Loucy (cell line): Measurements from ENCODE around the gene CNDP2.

Experiments used
- H2AFZ ChIP-seq: fragments of 200-600 bp; sonication (generic); 2 replicates; pipeline ENCODE4 v1.6.0; 2016; ENCODE audit warnings: antibody characterized with exemption, mild to moderate bottlenecking, low read length, moderate library complexity
- H3F3A ChIP-seq: fragments of 200-600 bp; 2 replicates; pipeline ENCODE4 v1.6.0; 2016; ENCODE audit warnings: antibody characterized with exemption, low read depth, mild to moderate bottlenecking
- H3K27me3 ChIP-seq: fragments of 200-600 bp; sonication (generic); 2 replicates; pipeline ENCODE4 v1.6.1; 2014; ENCODE audit warnings: low read length, mild to moderate bottlenecking; ENCODE audit not compliant: insufficient read depth, poor library complexity, severe bottlenecking
- H3K36me3 ChIP-seq: fragments of 200-600 bp; sonication (generic); 2 replicates; pipeline ENCODE4 v1.6.1; 2016; ENCODE audit warnings: low read length; ENCODE audit not compliant: insufficient read depth
- H3K4me1 ChIP-seq: fragments of 200-600 bp; sonication (generic); 2 replicates; pipeline ENCODE4 v1.5.1; 2014; ENCODE audit warnings: low read length, mild to moderate bottlenecking; ENCODE audit not compliant: insufficient read depth, poor library complexity, severe bottlenecking
- H3K4me2 ChIP-seq: fragments of 200-600 bp; sonication (generic); 2 replicates; pipeline ENCODE4 v1.6.0; 2014; ENCODE audit warnings: antibody characterized with exemption, low read length, low read depth, mild to moderate bottlenecking; ENCODE audit not compliant: poor library complexity, severe bottlenecking
- H3K4me3 ChIP-seq: fragments of 200-600 bp; sonication (generic); 2 replicates; pipeline ENCODE4 v1.5.1; 2014; ENCODE audit warnings: low read length, mild to moderate bottlenecking, mixed read lengths; ENCODE audit not compliant: poor library complexity, severe bottlenecking
- H3K79me2 ChIP-seq: fragments of 200-600 bp; sonication (generic); 2 replicates; pipeline ENCODE4 v1.6.1; 2014; ENCODE audit warnings: low read length; ENCODE audit not compliant: insufficient read depth
- H3K9ac ChIP-seq: fragments of 200-600 bp; sonication (generic); 2 replicates; pipeline ENCODE4 v1.6.0; 2014; ENCODE audit warnings: mild to moderate bottlenecking, low read depth, low read length, moderate library complexity; ENCODE audit not compliant: poor library complexity, severe bottlenecking
- H3K9me2 ChIP-seq: fragments of 200-600 bp; sonication (generic); replicated peaks from 2 replicates; pipeline ENCODE4 v1.6.1; 2016; ENCODE audit warnings: low read depth, low read length, mixed read lengths
- H3K9me3 ChIP-seq: fragments of 200-600 bp; sonication (generic); 2 replicates; pipeline ENCODE4 v1.6.1; 2014; ENCODE audit warnings: mild to moderate bottlenecking, antibody characterized with exemption, low read length, low read depth; ENCODE audit not compliant: insufficient read depth
- H4K20me1 ChIP-seq: fragments of 200-600 bp; sonication (generic); 2 replicates; pipeline ENCODE4 v1.6.0; 2014; ENCODE audit warnings: antibody characterized with exemption, low read length, mild to moderate bottlenecking; ENCODE audit not compliant: insufficient read depth, poor library complexity, severe bottlenecking
- EZH2phosphoT487 ChIP-seq: fragments of 200-600 bp; IDR thresholded peaks from 2 replicates; pipeline ENCODE4 v1.6.1; 2018; ENCODE audit warnings: antibody characterized with exemption, mild to moderate bottlenecking, moderate library complexity, borderline replicate concordance
- TF ChIP-seq, protein P1 (sequence below): fragments of 200-600 bp; sonication (generic); conservative IDR thresholded peaks from 2 replicates; pipeline ENCODE4 v1.5.1; 2014; ENCODE audit warnings: mild to moderate bottlenecking, antibody characterized with exemption, low read length

Gene CNDP2

GRCh38 chr18:74495581-74496507, at the start of gene CNDP2:
Gene CNDP2 (plus strand): TSS chr18:74496363. CDS start chr18:74499974, 3,611 bp downstream.
- Histone ChIP-seq H3F3A (no peaks in the 10 kb centered on the region), H4K20me1 (peaks cover 13% of the 10 kb centered on the region), H3K79me2 (peaks cover 42% of the 10 kb centered on the region), H3K4me2 (peak within 1 kb of the TSS; percentile 100), H3K9me3 (no peaks in the 10 kb centered on the region), H3K4me3 (peak within 1 kb of the TSS; percentile 76), H3K27me3 (no peaks in the 10 kb centered on the region), H3K4me1 (peaks cover 31% of the 10 kb centered on the region), H3K36me3 (no peaks in the 10 kb centered on the region), H3K9ac (peak within 1 kb of the TSS; percentile 91), H2AFZ (peak within 1 kb of the TSS; percentile 90), H3K9me2 (no peaks in the 10 kb centered on the region)
- TF ChIP-seq EZH2phosphoT487 = no peak
- TF ChIP-seq, protein P1, sequence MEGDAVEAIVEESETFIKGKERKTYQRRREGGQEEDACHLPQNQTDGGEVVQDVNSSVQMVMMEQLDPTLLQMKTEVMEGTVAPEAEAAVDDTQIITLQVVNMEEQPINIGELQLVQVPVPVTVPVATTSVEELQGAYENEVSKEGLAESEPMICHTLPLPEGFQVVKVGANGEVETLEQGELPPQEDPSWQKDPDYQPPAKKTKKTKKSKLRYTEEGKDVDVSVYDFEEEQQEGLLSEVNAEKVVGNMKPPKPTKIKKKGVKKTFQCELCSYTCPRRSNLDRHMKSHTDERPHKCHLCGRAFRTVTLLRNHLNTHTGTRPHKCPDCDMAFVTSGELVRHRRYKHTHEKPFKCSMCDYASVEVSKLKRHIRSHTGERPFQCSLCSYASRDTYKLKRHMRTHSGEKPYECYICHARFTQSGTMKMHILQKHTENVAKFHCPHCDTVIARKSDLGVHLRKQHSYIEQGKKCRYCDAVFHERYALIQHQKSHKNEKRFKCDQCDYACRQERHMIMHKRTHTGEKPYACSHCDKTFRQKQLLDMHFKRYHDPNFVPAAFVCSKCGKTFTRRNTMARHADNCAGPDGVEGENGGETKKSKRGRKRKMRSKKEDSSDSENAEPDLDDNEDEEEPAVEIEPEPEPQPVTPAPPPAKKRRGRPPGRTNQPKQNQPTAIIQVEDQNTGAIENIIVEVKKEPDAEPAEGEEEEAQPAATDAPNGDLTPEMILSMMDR = no peak

DNA sequence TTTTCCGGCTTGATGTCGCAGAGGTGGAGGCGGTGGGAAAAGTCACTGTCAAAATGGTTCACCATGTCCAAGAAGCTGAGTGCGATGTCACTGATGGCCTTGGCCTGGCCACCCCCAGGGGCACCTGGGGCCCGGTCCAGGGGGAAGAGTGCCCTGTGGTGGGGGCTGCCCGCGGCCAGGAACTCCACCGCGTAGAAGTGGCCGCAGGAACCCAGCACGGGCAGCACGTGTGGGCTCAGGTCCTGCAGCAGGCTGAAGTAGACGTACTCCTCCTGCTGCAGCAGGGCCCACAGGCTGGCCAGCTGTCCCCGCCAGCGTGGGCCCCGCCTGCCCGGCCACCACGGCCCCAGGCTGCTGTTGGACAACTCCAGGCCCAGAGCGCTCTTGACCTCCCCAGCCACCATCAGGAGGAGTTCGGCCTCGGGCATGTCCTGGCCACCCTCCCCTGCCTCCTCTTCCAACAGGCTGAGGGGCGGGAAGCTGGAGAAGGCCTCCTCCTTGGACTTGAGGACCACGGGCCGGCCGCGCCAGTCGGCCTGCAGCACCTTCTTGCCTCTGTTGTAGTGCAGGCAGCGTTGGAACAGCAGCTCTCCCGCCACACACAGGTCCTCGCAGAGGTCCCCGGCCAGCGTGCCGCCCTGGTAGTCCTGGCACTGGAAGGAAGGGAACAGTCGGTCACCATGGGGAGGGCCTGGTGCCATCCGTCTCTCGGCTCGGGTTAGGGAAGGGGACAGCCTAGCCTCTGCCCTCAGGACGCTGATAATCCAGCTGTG, 49.3 kb upstream of the CNDP2 start:
- no peaks in the 10 kb centered on the region for H3K36me3 ChIP-seq
- no peak overlapping the region for H3K4me3 ChIP-seq
- no peaks in the 10 kb centered on the region for H3K9me3 ChIP-seq
- H3F3A ChIP-seq = no peaks in the 10 kb centered on the region
- H3K4me1 ChIP-seq = no peaks in the 10 kb centered on the region
- TF ChIP-seq EZH2phosphoT487 = no peak
- TF ChIP-seq, protein P1 = no peak
- no peaks in the 10 kb centered on the region for H4K20me1 ChIP-seq
- H3K79me2 ChIP-seq = no peaks in the 10 kb centered on the region
- H2AFZ ChIP-seq = no peak overlapping the region
- no peaks in the 10 kb centered on the region for H3K9me2 ChIP-seq
- no peak overlapping the region for H3K9ac ChIP-seq
- no peak overlapping the region for H3K4me2 ChIP-seq
- no peaks in the 10 kb centered on the region for H3K27me3 ChIP-seq

DNA sequence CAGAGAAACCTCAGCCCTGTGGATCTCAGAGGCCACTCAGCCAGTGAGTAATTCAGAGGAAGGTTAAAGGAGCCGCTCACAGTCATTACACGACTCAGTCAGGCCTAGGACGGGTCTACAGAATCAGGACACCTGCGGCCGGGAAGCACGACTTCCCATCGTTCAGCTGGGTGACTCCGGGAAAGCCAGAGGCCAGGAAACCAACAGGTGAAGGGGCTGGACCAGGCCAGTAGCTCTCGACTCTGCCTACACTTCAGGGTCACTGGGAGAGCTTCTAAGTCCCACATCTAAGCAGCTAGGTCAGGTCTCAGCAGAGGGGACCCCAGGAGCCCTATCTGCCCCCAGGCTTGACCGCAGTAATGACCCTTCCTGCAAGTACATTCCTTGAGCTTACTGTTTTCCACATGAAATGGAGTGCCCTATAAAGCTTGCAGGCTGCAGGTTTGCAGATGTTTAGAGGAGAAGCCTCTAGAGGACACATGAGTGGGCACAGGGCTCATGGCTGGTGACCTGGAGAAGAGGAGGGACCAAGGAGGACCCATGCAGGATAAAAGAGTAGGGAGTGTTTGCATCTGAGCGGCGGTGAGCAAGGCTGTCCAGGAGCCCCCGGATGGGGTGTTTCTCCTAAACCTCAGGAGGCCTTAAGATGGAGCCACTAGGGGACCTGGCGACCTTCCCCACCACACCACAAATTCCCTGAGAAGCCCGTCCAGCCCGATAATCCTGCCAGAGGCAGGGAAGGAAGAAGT, 48.6 kb upstream of the CNDP2 start:
- Histone ChIP-seq H3K4me3 (no peak overlapping the region), H3K79me2 (no peaks in the 10 kb centered on the region), H3K4me1 (no peaks in the 10 kb centered on the region), H3F3A (no peaks in the 10 kb centered on the region), H3K9me3 (no peaks in the 10 kb centered on the region), H3K9me2 (no peaks in the 10 kb centered on the region), H3K36me3 (no peaks in the 10 kb centered on the region), H3K9ac (no peak overlapping the region), H3K27me3 (no peaks in the 10 kb centered on the region), H4K20me1 (no peaks in the 10 kb centered on the region), H2AFZ (no peak overlapping the region), H3K4me2 (no peak overlapping the region)
- no peak for TF ChIP-seq EZH2phosphoT487
- TF ChIP-seq, protein P1 = no peak
